SK-N-SH (cell line): ENCODE results near the gene RARG. TPM values are rescaled to one million over a fixed set of nuclear protein-coding genes. Genes with fewer than 3 reads are reported as not detected.

Experiments used
- CTCF ChIA-PET: fragments of 300-600, 350-600 bp; formaldehyde crosslinking; extraction: SDS; loops from one replicate; lab custom pipeline; 2021; lab: Yijun Ruan, JAX
- POLR2A ChIA-PET: fragments of 350-600 bp; sonication (Branson Sonifier 250); formaldehyde crosslinking; extraction: SDS; loops from one replicate; lab custom pipeline; 2020; ENCODE audit warnings: antibody characterized with exemption, inconsistent platforms; lab: Yijun Ruan, JAX
- DNase-seq: peaks from one replicate; pipeline ENCODE4 v3.0.0; 2012
- H2AFZ ChIP-seq: fragments of 200-600 bp; sonication (generic); 2 replicates; pipeline ENCODE4 v1.8.1; 2016; ENCODE audit warnings: antibody characterized with exemption, mild to moderate bottlenecking, low read depth
- H3F3A ChIP-seq: fragments of 200-600 bp; sonication (generic); replicated peaks from 2 replicates; pipeline ENCODE3; 2016; ENCODE audit warnings: antibody characterized with exemption, mild to moderate bottlenecking; ENCODE audit not compliant: insufficient read depth
- H3K27ac ChIP-seq, 2 experiments: fragments of 200-500 bp in 1 of 2; fragments of 200-600 bp in 1 of 2; sonication (Bioruptor generic) in 1 of 2; sonication (generic), shearing (Covaris generic) in 1 of 2; 2 replicates each; pipeline versions ENCODE4 v1.5.1 to v1.6.1; 2014 to 2016; ENCODE audit warnings: low read depth in 2 of 2, inconsistent platforms in 1 of 2, low read length in 1 of 2, mild to moderate bottlenecking in 1 of 2, mixed read lengths in 1 of 2
- H3K27me3 ChIP-seq: fragments of 200-600 bp; sonication (generic), shearing (Covaris generic); 2 replicates; pipeline ENCODE4 v1.6.1; 2016; ENCODE audit warnings: mixed run types; ENCODE audit not compliant: insufficient read depth
- H3K36me3 ChIP-seq, 2 experiments: fragments of 200-500 bp in 1 of 2; fragments of 200-600 bp in 1 of 2; sonication (Bioruptor generic) in 1 of 2; sonication (generic) in 1 of 2; replicated peaks in 1 of 2; 2 replicates each; pipeline versions ENCODE3 to v1.5.1; 2014 to 2016; ENCODE audit warnings: low read length in 1 of 2, mild to moderate bottlenecking in 1 of 2; ENCODE audit not compliant: insufficient read depth in 2 of 2, control insufficient read depth in 1 of 2
- H3K4me1 ChIP-seq, 2 experiments: fragments of 200-500 bp in 1 of 2; fragments of 200-600 bp in 1 of 2; sonication (Bioruptor generic) in 1 of 2; sonication (generic), shearing (Covaris generic) in 1 of 2; 2 replicates each; pipeline versions ENCODE4 v1.5.1 to v1.6.1; 2014 to 2016; ENCODE audit warnings: low read depth in 1 of 2, low read length in 1 of 2, mixed run types in 1 of 2; ENCODE audit not compliant: insufficient read depth in 2 of 2, control insufficient read depth in 1 of 2
- H3K4me2 ChIP-seq: fragments of 200-600 bp; sonication (generic), shearing (Covaris generic); 2 replicates; pipeline ENCODE4 v1.6.1; 2017; ENCODE audit warnings: mixed run types
- H3K4me3 ChIP-seq, 2 experiments: fragments of 200-500 bp in 1 of 2; fragments of 200-600 bp in 1 of 2; sonication (Bioruptor generic) in 1 of 2; sonication (generic), shearing (Covaris generic) in 1 of 2; 2 replicates each; pipeline versions ENCODE4 v1.5.1 to v1.8.1; 2014 to 2016; ENCODE audit warnings: low read depth in 2 of 2, inconsistent platforms in 1 of 2, low read length in 1 of 2, mild to moderate bottlenecking in 1 of 2, mixed read lengths in 1 of 2, moderate library complexity in 1 of 2
- H3K79me2 ChIP-seq: fragments of 200-600 bp; sonication (generic); 2 replicates; pipeline ENCODE4 v1.8.1; 2017; ENCODE audit warnings: mild to moderate bottlenecking; ENCODE audit not compliant: insufficient read depth
- H3K9ac ChIP-seq: fragments of 200-600 bp; sonication (generic); 2 replicates; pipeline ENCODE4 v1.6.1; 2017; ENCODE audit warnings: mixed run types
- H3K9me2 ChIP-seq: fragments of 200-600 bp; sonication (generic); 2 replicates; pipeline ENCODE4 v1.6.1; 2017; ENCODE audit warnings: mixed run types
- H3K9me3 ChIP-seq: fragments of 200-600 bp; sonication (generic); 2 replicates; pipeline ENCODE4 v1.6.1; 2017; ENCODE audit warnings: mixed run types, mild to moderate bottlenecking, moderate library complexity
- H4K20me1 ChIP-seq: fragments of 200-600 bp; sonication (generic); 2 replicates; pipeline ENCODE4 v1.6.1; 2017; ENCODE audit warnings: mild to moderate bottlenecking, mixed run types; ENCODE audit not compliant: insufficient read depth
- CHD2 ChIP-seq: fragments of 150-350 bp; IDR thresholded peaks from 2 replicates; pipeline ENCODE4 v1.6.1; 2018; ENCODE audit warnings: low read length; ENCODE audit not compliant: partially characterized antibody
- FOSL2 ChIP-seq: IDR thresholded peaks from 2 replicates; pipeline ENCODE4 v1.4.0; 2012; ENCODE audit warnings: low read depth, mild to moderate bottlenecking, moderate library complexity, borderline replicate concordance
- FOXJ3 ChIP-seq: sonication (generic); formaldehyde crosslinking; IDR thresholded peaks from 2 replicates; pipeline ENCODE4 v1.5.1; 2020; ENCODE audit warnings: mild to moderate bottlenecking, missing genetic modification reagents
- GATA2 ChIP-seq: sonication (generic); formaldehyde crosslinking; IDR thresholded peaks from 2 replicates; pipeline ENCODE4 v1.5.0; 2020; ENCODE audit warnings: mild to moderate bottlenecking, missing genetic modification reagents
- POLR2AphosphoS5 ChIP-seq: IDR thresholded peaks from 2 replicates; pipeline ENCODE4 v1.6.1; 2012; ENCODE audit warnings: low read depth, low read length
- RAD21 ChIP-seq: IDR thresholded peaks from 2 replicates; pipeline ENCODE4 v1.6.1; 2012; ENCODE audit warnings: mild to moderate bottlenecking, low read length
- RXRA ChIP-seq: IDR thresholded peaks from 2 replicates; pipeline ENCODE4 v1.4.0; 2012; ENCODE audit warnings: low read depth, mild to moderate bottlenecking, borderline replicate concordance
- SIN3A ChIP-seq: IDR thresholded peaks from 2 replicates; pipeline ENCODE4 v1.6.1; 2012; ENCODE audit warnings: low read depth, mild to moderate bottlenecking, low read length, moderate library complexity, borderline replicate concordance
- TEAD4 ChIP-seq: IDR thresholded peaks from 2 replicates; pipeline ENCODE4 v1.4.0; 2012; ENCODE audit warnings: mild to moderate bottlenecking, borderline replicate concordance; ENCODE audit not compliant: insufficient read depth
- WGBS: methylation state at CpG from one replicate; pipeline ENCODE4 v1.1.6; 2017; ENCODE audit warnings: low lambda C conversion rate; 5-methylcytosine and 5-hydroxymethylcytosine counted together
- polyA plus RNA-seq, 3 experiments: library from polyadenylated mRNA; depleted of rRNA; stranded (reverse); fragments of >200 nt; gene quantifications; 2 replicates each; pipeline ENCODE4 v1.2.3, GENCODE V29; 2012
- TF ChIP-seq, protein P1 (sequence below): IDR thresholded peaks from 2 replicates; pipeline ENCODE4 v1.4.0; 2012; ENCODE audit warnings: low read depth, borderline replicate concordance
- TF ChIP-seq, protein P2 (sequence below): IDR thresholded peaks from 2 replicates; pipeline ENCODE4 v1.4.0; 2012; ENCODE audit warnings: low read depth, borderline replicate concordance
- TF ChIP-seq, protein P3 (sequence below): IDR thresholded peaks from 2 replicates; pipeline ENCODE4 v1.6.1; 2012; ENCODE audit warnings: mild to moderate bottlenecking, low read depth, low read length, moderate library complexity
- TF ChIP-seq, protein P4 (sequence below): fragments of 150-350 bp; IDR thresholded peaks from 2 replicates; pipeline ENCODE4 v1.6.1; 2017; ENCODE audit warnings: antibody characterized with exemption, low read length, low read depth, borderline replicate concordance

The RARG gene
- polyA plus RNA-seq, 1 of the 3 experiments (the other 2 are of a cell fraction) = 36.6 TPM

- TF ChIP-seq, protein P1, sequence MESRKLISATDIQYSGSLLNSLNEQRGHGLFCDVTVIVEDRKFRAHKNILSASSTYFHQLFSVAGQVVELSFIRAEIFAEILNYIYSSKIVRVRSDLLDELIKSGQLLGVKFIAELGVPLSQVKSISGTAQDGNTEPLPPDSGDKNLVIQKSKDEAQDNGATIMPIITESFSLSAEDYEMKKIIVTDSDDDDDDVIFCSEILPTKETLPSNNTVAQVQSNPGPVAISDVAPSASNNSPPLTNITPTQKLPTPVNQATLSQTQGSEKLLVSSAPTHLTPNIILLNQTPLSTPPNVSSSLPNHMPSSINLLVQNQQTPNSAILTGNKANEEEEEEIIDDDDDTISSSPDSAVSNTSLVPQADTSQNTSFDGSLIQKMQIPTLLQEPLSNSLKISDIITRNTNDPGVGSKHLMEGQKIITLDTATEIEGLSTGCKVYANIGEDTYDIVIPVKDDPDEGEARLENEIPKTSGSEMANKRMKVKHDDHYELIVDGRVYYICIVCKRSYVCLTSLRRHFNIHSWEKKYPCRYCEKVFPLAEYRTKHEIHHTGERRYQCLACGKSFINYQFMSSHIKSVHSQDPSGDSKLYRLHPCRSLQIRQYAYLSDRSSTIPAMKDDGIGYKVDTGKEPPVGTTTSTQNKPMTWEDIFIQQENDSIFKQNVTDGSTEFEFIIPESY = no peak
- TF ChIP-seq FOSL2 = no peak
- TF ChIP-seq, protein P2, sequence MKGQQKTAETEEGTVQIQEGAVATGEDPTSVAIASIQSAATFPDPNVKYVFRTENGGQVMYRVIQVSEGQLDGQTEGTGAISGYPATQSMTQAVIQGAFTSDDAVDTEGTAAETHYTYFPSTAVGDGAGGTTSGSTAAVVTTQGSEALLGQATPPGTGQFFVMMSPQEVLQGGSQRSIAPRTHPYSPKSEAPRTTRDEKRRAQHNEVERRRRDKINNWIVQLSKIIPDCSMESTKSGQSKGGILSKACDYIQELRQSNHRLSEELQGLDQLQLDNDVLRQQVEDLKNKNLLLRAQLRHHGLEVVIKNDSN = no peak
These were observed 17.1 kb downstream of the RARG start (continued) for GRCh38 chr12:53214687-53215455.

- Histone ChIP-seq H3K27me3 (no peaks in the 10 kb centered on the region), H3K79me2 (peaks cover 33% of the 10 kb centered on the region)
- no peak for TF ChIP-seq RAD21
- TF ChIP-seq, protein P1 = no peak
- TF ChIP-seq, protein P3, sequence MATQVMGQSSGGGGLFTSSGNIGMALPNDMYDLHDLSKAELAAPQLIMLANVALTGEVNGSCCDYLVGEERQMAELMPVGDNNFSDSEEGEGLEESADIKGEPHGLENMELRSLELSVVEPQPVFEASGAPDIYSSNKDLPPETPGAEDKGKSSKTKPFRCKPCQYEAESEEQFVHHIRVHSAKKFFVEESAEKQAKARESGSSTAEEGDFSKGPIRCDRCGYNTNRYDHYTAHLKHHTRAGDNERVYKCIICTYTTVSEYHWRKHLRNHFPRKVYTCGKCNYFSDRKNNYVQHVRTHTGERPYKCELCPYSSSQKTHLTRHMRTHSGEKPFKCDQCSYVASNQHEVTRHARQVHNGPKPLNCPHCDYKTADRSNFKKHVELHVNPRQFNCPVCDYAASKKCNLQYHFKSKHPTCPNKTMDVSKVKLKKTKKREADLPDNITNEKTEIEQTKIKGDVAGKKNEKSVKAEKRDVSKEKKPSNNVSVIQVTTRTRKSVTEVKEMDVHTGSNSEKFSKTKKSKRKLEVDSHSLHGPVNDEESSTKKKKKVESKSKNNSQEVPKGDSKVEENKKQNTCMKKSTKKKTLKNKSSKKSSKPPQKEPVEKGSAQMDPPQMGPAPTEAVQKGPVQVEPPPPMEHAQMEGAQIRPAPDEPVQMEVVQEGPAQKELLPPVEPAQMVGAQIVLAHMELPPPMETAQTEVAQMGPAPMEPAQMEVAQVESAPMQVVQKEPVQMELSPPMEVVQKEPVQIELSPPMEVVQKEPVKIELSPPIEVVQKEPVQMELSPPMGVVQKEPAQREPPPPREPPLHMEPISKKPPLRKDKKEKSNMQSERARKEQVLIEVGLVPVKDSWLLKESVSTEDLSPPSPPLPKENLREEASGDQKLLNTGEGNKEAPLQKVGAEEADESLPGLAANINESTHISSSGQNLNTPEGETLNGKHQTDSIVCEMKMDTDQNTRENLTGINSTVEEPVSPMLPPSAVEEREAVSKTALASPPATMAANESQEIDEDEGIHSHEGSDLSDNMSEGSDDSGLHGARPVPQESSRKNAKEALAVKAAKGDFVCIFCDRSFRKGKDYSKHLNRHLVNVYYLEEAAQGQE = no peak
- no peak for TF ChIP-seq CHD2
- TF ChIP-seq POLR2AphosphoS5 = no peak
- TF ChIP-seq, protein P4, sequence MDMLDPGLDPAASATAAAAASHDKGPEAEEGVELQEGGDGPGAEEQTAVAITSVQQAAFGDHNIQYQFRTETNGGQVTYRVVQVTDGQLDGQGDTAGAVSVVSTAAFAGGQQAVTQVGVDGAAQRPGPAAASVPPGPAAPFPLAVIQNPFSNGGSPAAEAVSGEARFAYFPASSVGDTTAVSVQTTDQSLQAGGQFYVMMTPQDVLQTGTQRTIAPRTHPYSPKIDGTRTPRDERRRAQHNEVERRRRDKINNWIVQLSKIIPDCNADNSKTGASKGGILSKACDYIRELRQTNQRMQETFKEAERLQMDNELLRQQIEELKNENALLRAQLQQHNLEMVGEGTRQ = no peak
- no peak for TF ChIP-seq FOXJ3 (CRISPR knock-in tag)
- no peak for TF ChIP-seq TEAD4
- TF ChIP-seq RXRA = no peak
- no peak for TF ChIP-seq GATA2 (CRISPR knock-in tag)
- TF ChIP-seq SIN3A = no peak
- TF ChIP-seq, all 33 proteins: peak for 0
- WGBS = 89% methylated on average over 5 of the region's 5 CpGs
- ChIA-PET POLR2A (interaction anchor here (0.9 to 1.2 kb wide), 3 partner anchors 34 to 81 kb away, joined by 3 to 4 read pairs (median 3); partner anchors contain the start of genes CSAD, PFDN5 and ZNF740), CTCF (interaction anchor here (0.8 to 14.8 kb wide), 29 partner anchors 9 to 297 kb away, joined by 3 to 363 read pairs (median 14); partner anchors contain the start of genes AAAS, ESPL1, MYG1 and PFDN5)
- peaks cover 13% of the 10 kb centered on the region for H3F3A ChIP-seq
- no peak overlapping the region for H3K9ac ChIP-seq
- H2AFZ ChIP-seq = no peak overlapping the region
- H3K4me3 ChIP-seq = no peak overlapping the region
- H3K4me2 ChIP-seq = no peak overlapping the region
- H3K9me2 ChIP-seq = no peaks in the 10 kb centered on the region
- DNase-seq = no peak
- peaks cover 10 to 22% of the 10 kb centered on the region in 2 experiments; a peak in 3 of 4 replicates for H3K4me1 ChIP-seq
- H3K36me3 ChIP-seq = peaks cover 24 to 38% of the 10 kb centered on the region in 2 experiments
- H3K27ac ChIP-seq = no peak overlapping the region
- H3K9me3 ChIP-seq = no peaks in the 10 kb centered on the region
- peaks cover 5% of the 10 kb centered on the region; the same call in 1 of the 2 replicates for H4K20me1 ChIP-seq
These were observed 17.8 kb downstream of the RARG start for GRCh38 chr12:53214221-53214620.
